ENCODE measurements around the gene SNTG2. TPM values are rescaled to one million over a fixed set of nuclear protein-coding genes. Genes with fewer than 3 reads are reported as not detected.

Gene SNTG2
- polyA plus RNA-seq, 1 experiment, result 0.31 TPM

DNA sequence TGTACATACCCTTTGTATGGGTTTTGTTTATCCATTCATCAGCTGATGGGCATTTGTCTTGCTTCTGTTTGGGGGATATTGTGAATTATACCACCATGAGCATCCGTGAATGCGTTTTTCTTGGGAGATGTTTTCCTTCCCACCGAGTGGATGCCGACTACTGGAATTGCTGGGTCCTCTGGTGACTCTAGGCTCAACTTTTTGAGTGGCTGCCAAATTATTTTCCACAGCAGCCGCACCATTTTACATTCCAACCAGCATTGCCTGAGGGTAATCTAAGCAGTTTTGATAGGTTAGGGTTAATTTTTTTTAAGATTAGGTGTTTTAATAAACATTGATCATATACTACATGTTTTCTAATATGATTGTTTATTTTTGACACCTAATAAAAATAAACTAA, 220.1 kb downstream of the SNTG2 start:
- TF ChIP-seq, protein P1, sequence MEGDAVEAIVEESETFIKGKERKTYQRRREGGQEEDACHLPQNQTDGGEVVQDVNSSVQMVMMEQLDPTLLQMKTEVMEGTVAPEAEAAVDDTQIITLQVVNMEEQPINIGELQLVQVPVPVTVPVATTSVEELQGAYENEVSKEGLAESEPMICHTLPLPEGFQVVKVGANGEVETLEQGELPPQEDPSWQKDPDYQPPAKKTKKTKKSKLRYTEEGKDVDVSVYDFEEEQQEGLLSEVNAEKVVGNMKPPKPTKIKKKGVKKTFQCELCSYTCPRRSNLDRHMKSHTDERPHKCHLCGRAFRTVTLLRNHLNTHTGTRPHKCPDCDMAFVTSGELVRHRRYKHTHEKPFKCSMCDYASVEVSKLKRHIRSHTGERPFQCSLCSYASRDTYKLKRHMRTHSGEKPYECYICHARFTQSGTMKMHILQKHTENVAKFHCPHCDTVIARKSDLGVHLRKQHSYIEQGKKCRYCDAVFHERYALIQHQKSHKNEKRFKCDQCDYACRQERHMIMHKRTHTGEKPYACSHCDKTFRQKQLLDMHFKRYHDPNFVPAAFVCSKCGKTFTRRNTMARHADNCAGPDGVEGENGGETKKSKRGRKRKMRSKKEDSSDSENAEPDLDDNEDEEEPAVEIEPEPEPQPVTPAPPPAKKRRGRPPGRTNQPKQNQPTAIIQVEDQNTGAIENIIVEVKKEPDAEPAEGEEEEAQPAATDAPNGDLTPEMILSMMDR (IDR thresholded peaks at IDR 0.05; ENCODE audit: insufficient read depth, low read depth, low read length), result no peak
- Histone ChIP-seq H3K27me3 (ENCODE audit: control insufficient read depth, insufficient read depth, low read length) (no peaks in the 10 kb centered on the region), H3K4me3 (ENCODE audit: low read depth, low read length) (no peak overlapping the region), H3K36me3 (ENCODE audit: control insufficient read depth, insufficient read depth, low read length) (no peaks in the 10 kb centered on the region)
- POLR2A ChIA-PET, result no interaction called here
- CTCF ChIA-PET, result no interaction called here
- DNase-seq (ENCODE audit: low read depth), result no peak

DNA sequence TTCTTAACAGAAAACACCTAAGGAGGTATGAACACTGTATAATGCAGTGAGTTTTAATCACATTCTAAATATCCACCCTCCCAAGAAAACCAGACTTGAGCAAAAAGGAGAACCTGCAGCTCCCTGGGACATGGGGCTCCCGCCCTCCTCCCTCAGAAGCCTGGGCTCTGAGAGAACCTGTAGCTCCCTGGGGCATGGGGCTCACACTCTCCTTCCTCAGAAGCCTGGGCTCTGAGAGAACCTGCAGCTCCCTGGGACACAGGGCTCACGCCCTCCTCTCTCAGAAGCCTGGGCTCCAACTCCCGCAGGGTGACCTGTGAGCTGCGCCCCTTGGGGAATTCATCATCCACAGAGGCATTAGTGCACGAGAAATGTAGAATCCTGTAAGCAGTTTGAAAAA, 222.9 kb downstream of the SNTG2 start:
- no peak overlapping the region for H3K4me3 ChIP-seq (ENCODE audit: low read depth, low read length)
- ChIA-PET CTCF (no interaction called here), POLR2A (no interaction called here)
- DNase-seq (ENCODE audit: low read depth), result no peak
- H3K36me3 ChIP-seq (ENCODE audit: control insufficient read depth, insufficient read depth, low read length), result no peaks in the 10 kb centered on the region
- TF ChIP-seq, protein P1 (IDR thresholded peaks at IDR 0.05; ENCODE audit: insufficient read depth, low read depth, low read length), result no peak
- H3K27me3 ChIP-seq (ENCODE audit: control insufficient read depth, insufficient read depth, low read length), result no peaks in the 10 kb centered on the region

DNA sequence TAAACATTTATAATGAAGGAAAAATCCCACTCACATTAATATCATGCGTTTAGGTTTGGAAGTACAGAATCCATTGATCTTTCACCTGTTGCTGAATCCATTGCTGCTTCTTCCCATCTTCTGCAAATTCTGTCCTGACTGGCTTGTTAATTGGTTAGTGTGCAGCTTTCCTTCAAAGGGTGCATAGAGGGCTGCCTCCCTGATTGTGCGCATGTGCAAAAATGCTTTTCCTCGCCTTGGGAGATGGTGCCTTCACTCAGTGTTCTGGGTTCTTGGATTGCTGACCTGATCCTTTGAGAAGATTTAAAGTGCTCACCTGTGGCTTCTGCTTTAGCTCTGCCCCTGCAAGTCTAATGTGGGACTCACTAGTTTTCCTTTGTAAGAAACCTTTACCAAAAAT, 231.2 kb downstream of the SNTG2 start:
- DNase-seq (ENCODE audit: low read depth), result no peak
- no peak overlapping the region for H3K4me3 ChIP-seq (ENCODE audit: low read depth, low read length)
- ChIA-PET CTCF (no interaction called here), POLR2A (no interaction called here)
- no peaks in the 10 kb centered on the region for H3K27me3 ChIP-seq (ENCODE audit: control insufficient read depth, insufficient read depth, low read length)
- no peaks in the 10 kb centered on the region for H3K36me3 ChIP-seq (ENCODE audit: control insufficient read depth, insufficient read depth, low read length)
- TF ChIP-seq, protein P1 (IDR thresholded peaks at IDR 0.05; ENCODE audit: insufficient read depth, low read depth, low read length), result no peak

DNA sequence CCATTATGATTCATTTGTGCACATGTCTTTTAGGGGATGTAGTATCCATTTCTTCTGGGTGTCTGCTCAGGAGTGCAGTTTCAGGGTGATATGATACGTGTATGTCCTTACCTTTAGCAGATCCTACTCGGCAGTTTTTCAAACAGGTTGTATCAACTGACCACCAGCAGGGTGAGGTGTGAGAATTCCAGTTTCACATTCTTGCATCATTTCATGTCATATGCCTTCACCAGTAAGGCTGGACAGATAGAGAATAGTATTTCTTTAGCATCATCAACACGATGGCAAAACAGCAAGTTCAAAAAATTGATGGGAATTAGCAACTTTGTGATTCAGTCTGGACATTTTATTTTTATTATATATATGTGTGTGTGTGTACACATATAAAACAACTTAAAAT, 232.7 kb downstream of the SNTG2 start:
- POLR2A ChIA-PET, result no interaction called here
- Histone ChIP-seq H3K27me3 (ENCODE audit: control insufficient read depth, insufficient read depth, low read length) (no peaks in the 10 kb centered on the region), H3K4me3 (ENCODE audit: low read depth, low read length) (no peak overlapping the region), H3K36me3 (ENCODE audit: control insufficient read depth, insufficient read depth, low read length) (no peaks in the 10 kb centered on the region)
- no peak for DNase-seq (ENCODE audit: low read depth)
- CTCF ChIA-PET, result no interaction called here
- TF ChIP-seq, protein P1 (IDR thresholded peaks at IDR 0.05; ENCODE audit: insufficient read depth, low read depth, low read length), result no peak

DNA sequence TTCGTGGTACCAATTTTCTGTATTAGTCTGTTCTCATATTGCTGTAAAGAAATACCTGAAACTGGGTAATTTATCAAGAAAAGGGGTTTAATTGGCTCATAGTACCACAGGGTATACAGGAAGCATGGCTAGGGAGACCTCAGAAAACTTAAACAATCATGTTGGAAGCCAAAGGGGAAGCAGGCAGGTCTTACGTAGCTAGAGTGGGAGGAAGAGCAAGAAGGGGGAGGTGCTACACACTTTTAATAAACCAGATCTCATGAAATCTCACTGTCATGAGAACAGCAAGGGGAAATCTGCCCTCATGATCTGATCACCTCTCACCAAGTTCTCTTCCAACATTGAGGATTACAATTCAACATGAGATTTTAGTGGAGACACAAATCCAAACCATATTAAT, 235.8 kb downstream of the SNTG2 start:
- TF ChIP-seq, protein P1 (IDR thresholded peaks at IDR 0.05; ENCODE audit: insufficient read depth, low read depth, low read length), result no peak
- CTCF ChIA-PET, result no interaction called here
- Histone ChIP-seq H3K36me3 (ENCODE audit: control insufficient read depth, insufficient read depth, low read length) (no peaks in the 10 kb centered on the region), H3K4me3 (ENCODE audit: low read depth, low read length) (no peak overlapping the region), H3K27me3 (ENCODE audit: control insufficient read depth, insufficient read depth, low read length) (no peaks in the 10 kb centered on the region)
- POLR2A ChIA-PET, result no interaction called here
- DNase-seq (ENCODE audit: low read depth), result no peak

Measured in BJ (cell line).